Right renal cortex interstitium (tissue), 3 donors: ENCODE results near the gene OR1J1. TPM values are rescaled to one million over a fixed set of nuclear protein-coding genes. Genes with fewer than 3 reads are reported as not detected.
A peak's percentile ranks its signal among the peaks of the same experiment; 100 is the strongest.

Experiments
- DNase-seq, 3 donors: peaks; one replicate each; pipeline ENCODE4 v3.0.0-alpha.2; 2013; ENCODE audit warnings: low read depth in 3 of 3, low spot score in 2 of 3
- polyA plus RNA-seq, 3 donors: library from polyadenylated mRNA; unstranded; fragments of 120-200 nt; gene quantifications; one replicate each; pipeline ENCODE4 v1.2.1, GENCODE V29; 2013; ENCODE audit not compliant: insufficient read length in 3 of 3

Gene OR1J1, protein sequence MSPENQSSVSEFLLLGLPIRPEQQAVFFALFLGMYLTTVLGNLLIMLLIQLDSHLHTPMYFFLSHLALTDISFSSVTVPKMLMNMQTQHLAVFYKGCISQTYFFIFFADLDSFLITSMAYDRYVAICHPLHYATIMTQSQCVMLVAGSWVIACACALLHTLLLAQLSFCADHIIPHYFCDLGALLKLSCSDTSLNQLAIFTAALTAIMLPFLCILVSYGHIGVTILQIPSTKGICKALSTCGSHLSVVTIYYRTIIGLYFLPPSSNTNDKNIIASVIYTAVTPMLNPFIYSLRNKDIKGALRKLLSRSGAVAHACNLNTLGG
- not detected for polyA plus RNA-seq

- DNase-seq = no peak
Measured at GRCh38 chr9:122477826-122478225, at the start of gene OR1J1. TSS of gene OR1J1 (minus strand) at chr9:122477926. CDS start at chr9:122477926, 0 bp downstream.

GRCh38 chr9:122527193-122527592 is 49.5 kb upstream of the OR1J1 start, which contains the start of gene OR1N1:
TSS of gene OR1N1 (minus strand) at chr9:122527293. CDS start at chr9:122527293, 0 bp downstream.
- DNase-seq = no peak

- no peak for DNase-seq
Measured at GRCh38 chr9:122526602-122527001, 48.9 kb upstream of the OR1J1 start.

DNA sequence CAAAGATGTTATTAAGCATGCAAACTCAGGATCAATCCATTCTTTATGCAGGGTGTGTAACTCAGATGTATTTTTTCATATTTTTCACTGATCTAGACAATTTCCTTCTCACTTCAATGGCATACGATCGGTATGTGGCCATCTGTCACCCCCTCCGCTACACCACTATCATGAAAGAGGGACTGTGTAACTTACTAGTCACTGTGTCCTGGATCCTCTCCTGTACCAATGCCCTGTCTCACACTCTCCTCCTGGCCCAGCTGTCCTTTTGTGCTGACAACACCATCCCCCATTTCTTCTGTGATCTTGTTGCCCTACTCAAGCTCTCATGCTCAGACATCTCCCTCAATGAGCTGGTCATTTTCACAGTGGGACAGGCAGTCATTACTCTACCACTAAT is 41.6 kb upstream of the OR1J1 start:
- no peak for DNase-seq

- DNase-seq = no peak
Measured at GRCh38 chr9:122518841-122519240, 41.1 kb upstream of the OR1J1 start, which contains the start of gene OR1J4. TSS of gene OR1J4 (plus strand) at chr9:122519141. CDS start at chr9:122519141, 0 bp downstream.

DNA sequence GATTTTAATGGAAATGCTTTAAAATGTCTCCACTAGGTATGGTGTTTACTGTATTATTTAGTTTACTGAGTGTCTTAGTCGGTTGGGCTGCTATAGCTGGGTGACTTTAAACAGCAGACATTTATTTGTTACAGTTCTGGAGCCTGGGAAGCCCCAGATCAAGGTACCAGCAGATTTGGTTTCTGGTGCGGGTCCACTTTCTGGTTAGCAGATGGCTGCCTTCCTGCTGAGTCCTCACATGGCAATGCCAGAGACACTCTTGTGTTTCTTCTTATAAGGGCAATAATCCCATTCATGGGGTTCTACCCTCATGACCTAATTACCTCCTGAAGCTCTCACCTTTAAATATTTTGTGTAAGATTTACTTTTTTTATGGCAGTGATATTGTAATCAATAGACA is 40.5 kb upstream of the OR1J1 start:
- no peak for DNase-seq

DNA sequence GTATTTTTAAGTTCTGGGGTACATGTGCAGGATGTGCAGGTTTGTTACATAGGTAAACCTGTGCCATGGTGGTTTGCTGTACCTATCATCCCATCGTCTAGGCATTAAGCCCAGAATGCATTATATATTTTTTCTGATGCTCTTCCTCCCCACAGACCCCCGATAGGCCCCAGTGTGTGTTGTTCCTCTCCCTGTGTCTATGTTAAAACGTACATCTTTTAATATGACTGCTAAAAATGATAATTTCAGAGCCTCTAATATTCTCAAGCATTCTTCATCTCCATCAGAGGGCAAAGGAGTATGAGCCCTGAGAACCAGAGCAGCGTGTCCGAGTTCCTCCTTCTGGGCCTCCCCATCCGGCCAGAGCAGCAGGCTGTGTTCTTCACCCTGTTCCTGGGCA is 32.8 kb upstream of the OR1J1 start, which contains the start of gene OR1J2:
OR1J2 (plus strand) TSS at position 301 of the 400 bp plus-strand sequence; CDS start at position 301, 0 bp downstream.
- no peak for DNase-seq

DNA sequence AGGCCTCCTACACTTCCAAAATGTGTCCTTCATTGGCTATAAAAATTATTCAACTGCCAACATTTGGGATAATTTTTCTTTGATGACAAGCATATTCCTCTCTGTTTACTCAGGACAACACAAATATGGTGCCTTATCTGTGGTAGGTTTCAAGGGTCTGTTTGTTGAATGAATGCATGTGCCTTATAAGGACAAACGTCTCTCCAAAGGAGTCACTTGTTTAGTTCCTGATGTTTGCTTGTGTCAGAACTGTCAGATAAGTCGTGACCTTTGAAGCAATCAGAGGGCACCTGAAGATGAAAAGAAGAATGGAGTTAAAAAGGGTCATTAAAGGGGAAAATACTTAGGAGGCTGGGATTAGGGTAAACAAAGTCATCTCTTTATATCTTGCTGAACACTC is 29.2 kb upstream of the OR1J1 start:
- no peak for DNase-seq

- DNase-seq = peak in 1 of 3 donors; percentile 2
Measured at GRCh38 chr9:122498883-122499288, 21.2 kb upstream of the OR1J1 start.

DNA sequence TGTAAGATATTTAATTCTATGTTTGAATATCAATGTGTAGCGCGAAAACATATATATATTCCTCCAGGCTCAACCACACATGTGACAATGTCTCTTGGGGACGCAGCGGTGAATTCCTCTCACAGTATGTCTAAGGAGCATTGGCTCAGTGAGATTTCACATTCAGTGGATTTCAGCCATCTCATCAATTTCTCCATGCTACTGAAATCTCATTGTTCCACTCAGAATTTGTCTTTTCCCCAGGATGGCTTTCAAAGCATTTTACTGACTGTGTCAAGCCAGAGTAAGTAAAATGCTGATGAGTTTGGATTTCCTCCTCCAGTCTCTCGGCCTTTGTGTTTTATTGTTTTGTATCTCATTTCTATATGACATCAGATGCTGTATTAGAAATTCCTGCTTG is 1.3 kb upstream of the OR1J1 start:
- no peak for DNase-seq

DNA sequence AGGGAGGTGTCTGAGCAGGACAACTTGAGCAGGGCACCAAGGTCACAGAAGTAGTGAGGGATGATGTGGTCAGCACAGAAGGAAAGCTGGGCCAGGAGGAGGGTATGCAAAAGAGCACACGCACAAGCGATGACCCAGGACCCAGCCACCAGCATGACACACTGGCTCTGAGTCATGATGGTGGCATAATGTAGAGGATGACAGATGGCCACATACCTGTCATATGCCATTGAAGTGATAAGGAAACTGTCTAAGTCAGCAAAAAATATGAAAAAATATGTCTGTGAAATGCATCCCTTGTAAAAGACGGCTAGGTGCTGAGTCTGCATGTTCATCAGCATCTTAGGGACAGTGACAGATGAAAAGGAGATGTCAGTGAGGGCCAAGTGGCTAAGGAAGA is 380 bp downstream of the OR1J1 start:
- DNase-seq = no peak

GRCh38 chr9:122475717-122476116 is 2.0 kb downstream of the OR1J1 start:
- DNase-seq = no peak

GRCh38 chr9:122474561-122474960 is 3.2 kb downstream of the OR1J1 start:
- no peak for DNase-seq

- no peak for DNase-seq
Measured at GRCh38 chr9:122468735-122469134, 9.0 kb downstream of the OR1J1 start.

GRCh38 chr9:122466456-122466855 is 11.3 kb downstream of the OR1J1 start:
- no peak for DNase-seq

- DNase-seq = peak; percentile 40 to 53 (median 53)
Measured at GRCh38 chr9:122464633-122465567, 12.8 kb downstream of the OR1J1 start.

DNA sequence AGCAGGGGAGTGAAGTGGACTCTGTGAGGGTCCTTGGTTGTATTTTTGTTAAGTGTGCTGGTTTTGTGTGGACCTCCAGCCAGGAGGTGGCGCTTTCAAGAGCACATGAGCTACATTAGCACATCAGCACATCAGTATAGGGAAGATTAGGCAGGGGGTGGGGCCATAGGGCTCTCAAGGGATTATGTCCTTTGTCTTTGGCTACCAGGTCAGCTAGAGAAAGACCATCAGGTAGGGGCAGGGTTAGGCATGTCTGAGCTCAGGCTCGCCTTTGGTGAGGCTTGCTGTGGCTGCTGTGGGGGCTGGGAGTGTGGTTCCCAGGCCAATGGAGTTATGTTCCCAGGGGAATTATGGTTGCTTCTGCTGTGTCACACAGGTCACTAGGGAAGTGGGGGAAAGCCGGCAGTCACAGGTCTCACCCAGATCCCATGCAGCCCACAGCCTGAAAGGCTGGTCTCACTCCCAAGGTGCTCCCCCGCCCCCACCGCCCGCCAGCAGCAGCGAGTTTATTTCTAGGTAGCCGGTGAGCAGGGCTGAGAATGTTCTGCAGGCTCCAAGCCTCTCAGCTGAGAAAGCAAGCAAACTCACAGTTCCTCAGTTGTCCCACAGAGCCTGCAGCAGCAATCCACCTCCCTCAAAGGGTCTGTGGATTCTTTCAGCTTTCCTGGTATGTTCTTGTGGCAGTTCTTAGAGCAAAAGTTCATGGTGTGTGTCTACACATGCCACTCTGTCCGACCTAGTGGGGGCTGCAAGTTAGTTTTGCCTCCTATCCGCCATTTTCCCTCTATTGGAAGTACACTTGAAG is 13.7 kb downstream of the OR1J1 start:
- no peak for DNase-seq

DNA sequence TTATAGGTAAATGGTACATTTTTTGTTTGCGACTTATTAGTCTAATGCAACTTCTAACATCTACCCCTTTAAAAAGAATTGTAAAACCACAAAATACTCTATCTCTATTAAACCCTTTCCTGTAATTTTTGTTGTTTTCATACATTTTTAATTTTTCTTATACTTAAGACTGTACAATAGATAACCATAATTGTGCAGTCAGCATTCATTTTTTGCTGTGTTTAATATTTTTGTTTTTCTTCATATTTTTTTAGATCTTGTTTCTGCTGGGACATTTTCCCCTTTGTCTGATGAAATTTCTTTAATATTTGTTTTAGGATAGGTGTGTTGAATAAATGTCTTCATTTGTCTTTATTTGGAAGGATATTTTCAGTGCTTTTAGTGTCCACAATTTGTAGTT is 19.9 kb downstream of the OR1J1 start:
- no peak for DNase-seq

DNA sequence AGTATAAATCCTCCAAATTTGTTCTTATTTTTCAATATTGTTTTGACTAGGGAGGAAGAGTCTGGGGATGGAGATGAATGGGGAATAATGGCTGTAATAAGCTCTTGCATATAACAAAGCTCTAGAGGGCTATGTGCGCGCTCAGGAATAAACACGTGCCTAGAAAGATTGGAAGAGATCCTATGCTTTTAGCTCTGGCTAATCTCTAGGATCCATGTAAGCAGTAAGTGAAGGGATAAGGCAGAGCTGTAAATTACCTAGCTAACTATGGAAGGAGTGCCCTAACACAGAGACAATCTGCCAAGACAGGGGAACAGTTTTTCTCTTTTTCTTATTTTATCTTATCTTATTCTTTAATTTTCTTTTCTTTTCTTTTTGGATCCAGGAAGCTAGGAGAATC is 21.6 kb downstream of the OR1J1 start:
- no peak for DNase-seq

DNA sequence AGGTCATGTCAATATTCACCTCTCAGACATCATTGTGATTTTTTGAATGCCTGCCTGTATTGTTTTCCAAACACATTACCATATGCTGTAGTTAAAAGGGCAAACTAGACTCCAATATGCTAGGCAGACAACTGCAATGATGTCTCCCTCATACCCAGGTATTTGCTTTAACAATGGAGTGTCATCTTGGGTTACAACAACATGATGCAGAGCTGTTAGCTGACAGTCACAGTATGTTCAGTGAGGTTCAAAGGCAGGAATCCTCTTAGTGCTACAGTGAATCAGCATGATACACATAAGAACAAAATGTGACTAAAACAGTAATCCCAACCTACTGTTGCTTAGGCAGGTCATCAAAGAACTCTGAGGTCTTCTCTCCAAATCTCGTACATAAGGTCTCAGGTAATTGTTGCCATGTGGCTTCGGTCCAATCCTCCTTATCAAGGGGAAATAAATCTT is 24.0 kb downstream of the OR1J1 start:
- DNase-seq = no peak
